GM19023 (cell line): ENCODE results near the gene PFDN2.
"Not testable (repeated sequence)": the region's sequence is repeated elsewhere in the genome, so short reads cannot be mapped to it uniquely, and the experiment has no call there.

Experiments
- ATAC-seq: cut with Tn5 transposase; IDR thresholded peaks from one replicate; pipeline ENCODE4 v1.9.1; 2021; ENCODE audit warnings: mild to moderate bottlenecking, moderate library complexity; ENCODE audit not compliant: unreplicated experiment

The PFDN2 gene

DNA sequence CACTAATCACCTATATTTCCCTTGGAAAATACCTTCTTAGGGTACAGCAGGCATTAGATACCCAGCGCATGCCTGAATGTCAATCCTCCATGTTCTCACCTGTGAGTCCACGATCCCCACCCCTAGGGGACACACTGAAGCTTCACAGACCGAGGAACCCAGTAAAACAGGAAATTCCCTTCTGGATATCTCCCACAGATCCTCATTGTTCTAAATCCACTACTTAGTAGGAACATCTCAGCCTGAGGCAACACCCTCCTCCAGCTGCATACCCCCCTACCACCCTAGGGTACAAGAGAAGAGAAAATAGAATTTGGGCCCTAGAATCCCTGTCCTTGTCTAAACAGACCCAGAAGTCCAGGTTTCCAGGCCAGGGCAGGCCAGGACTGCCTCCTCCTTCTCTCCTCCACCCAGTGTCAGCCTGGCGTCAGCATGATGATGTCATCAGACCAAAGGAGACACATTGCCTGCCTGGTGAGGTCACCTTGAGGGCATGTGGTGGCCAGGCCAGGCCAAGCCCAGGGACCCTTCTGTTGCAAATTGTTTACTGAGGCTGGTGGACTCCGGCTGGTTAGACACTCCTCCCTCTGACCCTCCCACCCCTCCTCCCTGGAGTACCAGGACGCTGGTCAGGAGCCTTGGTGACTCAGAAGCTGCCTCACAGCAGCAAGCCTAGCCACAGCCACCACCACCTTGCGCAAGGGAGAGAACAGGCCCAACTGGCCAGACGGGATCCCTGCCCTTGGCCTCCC lies 34.7 kb downstream of the PFDN2 start:
- ATAC-seq = no peak

DNA sequence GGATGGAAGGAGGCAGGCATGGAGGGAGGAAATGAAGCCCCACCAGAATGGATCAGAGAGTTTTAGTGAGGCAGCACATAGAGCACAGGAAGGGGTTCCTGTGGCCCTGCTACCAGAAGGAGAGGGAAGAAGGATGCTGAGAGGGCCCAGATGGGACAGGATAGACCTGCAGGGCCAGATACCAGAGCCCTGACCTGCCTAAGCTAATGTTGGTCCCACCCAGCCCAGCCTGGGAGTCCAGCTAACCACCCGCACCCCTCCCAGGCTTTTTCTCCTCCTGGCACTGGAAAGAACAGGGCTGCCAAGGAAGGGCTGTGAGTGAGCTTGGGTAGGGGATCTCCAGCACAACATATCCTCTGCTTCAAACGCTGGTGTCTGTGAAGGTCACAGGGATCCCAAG lies 35.4 kb downstream of the PFDN2 start:
- no peak for ATAC-seq

DNA sequence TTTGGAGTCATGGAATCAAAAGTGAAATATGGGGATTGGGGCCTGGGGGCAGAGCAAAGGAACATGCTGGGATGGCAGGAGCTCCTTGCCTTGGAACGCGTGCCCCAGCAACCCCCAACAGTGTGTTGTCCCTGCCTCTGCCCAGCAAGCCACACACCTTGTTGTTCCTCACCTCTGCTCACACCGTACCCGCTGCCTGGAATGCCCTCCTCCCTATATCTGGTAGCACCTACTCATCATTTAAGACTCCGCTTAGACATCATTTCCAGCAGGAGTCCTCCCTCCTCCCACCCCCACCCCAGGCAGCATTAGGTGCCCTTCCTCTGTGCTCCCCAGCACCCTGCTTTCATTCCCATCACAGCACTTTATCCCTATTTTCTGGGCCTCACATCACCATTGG lies 36.3 kb downstream of the PFDN2 start:
- no peak for ATAC-seq

DNA sequence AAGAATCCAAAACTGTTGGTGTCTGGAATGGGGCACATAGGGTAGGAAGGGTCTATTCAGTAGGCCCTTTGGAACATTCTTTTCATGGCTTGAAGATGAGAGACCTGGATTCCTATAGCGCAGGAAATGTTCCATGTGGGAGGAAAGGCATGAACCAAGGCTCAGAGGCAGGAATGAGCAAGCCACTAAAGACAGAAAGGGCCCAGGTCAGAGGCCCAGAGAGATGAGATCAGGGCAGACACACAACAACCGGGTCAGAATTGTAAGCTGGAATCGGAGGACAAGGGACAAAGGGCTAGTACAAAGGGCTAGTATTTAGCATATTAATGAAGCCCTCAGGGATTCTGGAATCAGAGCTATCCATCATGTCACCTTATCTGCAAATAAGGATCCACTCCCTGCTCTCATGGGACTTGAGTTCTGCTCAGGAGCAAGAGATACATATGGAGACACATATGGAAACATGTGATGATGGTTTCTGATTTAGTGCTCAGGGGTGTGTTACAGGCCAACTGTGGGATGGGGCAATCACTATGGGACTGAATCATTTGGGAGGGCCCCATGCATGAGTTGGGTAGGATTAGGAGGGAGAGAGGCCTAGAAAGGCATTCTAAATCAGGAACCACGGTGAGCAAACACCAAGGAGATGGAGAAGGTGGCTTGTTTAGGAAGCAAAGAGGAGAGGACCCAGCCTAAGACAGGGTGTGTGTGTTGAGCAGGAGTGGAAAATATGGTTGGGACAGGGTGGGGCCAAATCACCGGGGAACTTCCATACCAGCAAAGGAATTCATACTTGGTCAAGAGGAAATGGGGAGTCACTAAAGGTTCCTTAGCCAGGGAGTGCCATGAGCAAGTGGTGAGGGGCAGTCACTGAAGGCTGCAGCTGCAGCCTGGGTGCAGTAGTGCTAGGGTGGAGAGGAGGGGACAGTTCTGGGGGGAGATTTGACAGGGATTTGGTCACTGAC lies 37.1 kb downstream of the PFDN2 start:
- ATAC-seq = no peak

DNA sequence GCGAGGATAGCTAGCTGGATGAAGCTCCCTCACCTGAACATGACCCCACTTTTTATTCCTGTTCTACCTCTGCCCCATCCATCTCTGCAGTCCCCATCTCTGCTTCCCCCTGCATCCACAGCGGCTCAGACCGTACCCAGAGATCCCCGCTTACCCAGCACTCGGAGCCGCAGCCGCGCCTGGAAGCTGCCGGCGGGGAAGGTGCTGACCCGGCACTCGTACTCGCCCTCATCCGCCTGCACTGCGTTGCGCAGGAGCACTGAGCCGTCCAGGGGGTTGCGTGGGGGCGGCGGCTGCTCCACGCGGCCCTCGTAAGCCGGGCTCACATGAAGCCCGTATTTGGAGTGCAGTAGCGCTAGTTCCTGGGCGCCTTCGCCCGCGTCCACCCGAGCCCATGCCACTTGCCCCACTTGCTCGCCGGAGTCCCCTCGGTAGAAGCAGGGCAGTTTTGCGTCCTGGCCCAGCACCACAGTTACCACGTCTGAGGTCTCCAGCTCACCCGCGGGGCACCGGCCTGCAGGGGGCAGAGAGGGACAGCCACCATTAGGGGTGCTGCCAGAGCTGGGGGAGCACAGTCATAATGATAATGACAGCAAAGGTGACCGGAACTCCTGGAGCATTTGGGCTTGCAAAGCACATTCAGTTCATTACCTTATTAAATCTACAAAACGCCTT lies 38.3 kb downstream of the PFDN2 start:
- no peak for ATAC-seq

DNA sequence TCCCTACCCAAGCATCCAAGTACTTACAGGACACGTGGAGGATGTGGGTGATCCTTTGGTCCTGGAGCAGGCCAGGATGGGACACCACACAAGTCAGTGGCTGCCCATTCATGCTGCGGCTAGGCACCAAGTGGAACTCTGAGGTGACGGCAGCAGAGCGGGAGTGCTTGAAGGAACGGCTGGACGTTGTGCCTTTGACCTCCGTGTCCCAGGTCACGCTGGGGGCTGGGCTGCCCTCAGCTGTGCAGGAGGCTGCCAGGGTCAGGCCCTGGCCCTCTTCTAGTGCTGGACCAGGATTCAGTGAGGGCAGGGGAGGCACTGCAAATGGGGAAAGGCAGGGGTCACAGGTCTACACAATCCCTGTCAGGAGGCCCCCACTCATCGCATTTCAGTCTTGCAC lies 40.4 kb downstream of the PFDN2 start:
- ATAC-seq = no peak

DNA sequence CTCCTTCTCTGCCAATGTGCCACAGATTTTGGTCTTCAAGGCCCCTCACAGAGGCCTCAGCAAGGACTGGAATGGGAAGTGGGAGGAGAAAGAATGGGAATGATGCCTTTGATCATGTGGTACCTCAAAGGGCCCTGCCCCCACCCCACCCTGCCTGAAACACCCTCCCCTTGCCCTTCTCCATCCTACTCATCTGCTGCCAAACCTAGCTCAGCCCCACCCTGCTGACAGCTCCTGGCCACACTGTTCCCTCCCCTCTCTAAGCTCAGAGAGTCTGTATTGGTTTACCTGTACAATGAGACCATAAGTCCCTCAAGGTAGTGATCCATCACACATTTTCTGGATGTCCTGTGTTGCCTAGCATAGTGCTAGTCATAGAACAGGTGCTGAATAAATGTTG lies 41.4 kb downstream of the PFDN2 start:
- no peak for ATAC-seq

DNA sequence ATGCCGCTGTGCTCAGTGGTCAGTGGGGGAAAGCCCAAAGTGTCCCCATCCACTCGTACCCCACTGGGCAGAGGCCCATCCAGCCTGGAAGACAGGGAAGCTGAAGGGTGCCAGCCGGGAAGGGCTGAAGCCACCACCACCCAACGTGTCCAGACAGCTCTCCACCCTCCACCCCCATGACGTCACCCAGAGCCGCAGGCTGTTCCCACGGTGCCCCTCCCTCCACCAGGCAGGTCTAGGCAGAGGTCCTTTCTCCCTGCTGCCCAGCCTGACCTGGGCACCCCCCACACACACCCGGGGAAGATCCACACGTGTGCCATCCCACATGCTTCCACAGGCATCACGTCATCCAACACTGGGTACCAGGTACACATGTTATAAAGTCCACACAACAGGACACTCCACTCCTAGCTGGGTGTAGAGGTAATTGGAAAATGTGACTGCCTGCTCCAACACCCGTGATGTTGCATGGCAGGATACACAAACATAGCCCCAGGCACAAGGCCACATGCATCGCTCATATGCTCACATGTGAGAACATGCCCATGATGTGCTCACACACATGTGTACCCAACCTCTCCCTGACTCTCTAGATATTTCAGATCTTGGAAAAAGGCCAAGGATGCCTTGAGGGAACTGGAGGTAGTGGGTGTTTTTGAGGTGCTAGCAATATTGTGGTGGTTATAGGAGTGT lies 43.0 kb downstream of the PFDN2 start:
- no peak for ATAC-seq

DNA sequence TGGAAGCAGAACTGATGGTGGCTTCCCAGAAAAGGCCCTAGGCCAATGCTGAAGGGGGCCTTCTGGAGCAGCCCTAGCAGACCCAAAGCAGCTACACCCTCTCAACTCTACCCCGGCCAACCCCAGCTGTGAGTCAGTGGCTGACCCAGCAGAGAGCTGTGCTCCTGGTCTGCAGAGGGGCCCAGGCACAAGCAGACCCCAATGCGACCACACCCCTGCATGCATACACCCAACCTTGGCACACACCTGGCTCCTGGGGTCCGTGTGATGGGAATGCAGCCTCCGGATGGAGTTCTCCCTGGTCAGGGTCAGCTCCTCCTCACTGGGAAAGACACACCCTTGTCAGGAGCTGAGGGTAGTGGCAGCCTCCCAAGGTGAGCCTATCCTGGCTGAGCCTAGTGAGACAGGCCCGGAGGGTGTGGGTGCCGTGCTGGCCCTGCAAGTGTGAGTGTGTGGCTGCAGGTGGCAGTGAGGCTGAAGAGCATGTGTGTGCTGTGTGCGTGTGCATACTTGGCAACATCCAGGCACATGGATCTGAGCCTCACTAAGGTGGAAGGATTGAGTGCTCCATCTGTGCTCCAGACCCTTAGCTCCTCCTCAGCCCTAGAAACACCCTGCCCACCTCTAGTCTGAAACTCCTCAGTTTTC lies 44.2 kb downstream of the PFDN2 start:
- ATAC-seq = no peak

DNA sequence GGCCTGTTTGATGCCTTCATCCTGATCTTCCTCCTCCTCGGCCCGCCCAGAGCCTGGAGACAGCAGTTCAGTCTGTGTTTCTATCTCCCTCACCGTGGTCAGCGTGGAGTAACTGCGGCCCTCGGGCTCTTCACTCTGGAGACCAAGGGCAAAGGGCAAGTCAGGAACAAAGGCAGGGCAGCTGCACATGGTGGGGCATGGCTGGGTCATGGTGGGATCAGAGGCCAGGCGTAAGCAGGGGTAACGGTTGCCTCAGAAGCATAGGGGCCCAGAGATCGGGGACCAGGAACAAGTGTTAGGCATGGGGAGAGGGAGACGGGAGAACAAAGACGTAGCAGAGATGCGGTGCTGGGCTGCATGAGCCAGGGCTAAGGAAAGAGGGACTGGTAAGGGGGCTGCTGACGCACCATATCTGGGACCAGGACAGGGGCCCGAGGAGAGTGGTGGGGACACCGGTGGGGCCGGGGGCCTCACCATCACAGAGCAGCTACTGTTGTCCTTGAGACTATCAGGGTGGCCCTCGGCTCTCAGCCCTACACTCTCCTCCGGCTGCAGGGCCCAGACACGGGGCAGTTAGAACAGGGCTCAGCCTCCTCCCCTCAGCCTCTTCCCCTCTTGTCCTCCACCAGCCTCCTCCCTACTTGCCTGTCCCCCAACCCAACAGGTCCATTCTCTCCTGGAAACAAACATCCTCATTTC lies 44.9 kb downstream of the PFDN2 start:
- ATAC-seq = no peak

DNA sequence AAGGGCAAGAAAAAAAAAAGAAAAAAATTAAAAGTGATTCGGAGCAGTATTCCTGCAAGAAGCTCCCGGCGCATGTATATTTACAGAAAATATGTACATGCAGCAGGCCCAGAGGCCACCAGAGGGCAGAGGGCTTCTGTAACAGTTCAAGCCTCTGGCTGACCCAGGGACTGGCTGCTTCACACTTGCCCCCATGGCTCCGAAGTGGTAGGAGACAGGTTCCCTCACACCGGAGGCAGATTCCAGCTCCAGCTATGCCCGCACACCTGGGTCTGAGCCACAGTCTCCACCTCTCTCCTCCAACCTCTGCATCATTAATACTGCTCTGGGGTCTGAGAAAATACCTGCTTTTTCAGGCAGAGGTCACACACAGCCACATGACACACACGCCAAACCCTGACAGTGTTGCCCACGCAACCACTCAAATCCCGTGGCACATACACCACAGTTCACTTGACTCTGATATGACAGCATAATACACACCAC lies 45.9 kb downstream of the PFDN2 start:
- ATAC-seq = no peak

DNA sequence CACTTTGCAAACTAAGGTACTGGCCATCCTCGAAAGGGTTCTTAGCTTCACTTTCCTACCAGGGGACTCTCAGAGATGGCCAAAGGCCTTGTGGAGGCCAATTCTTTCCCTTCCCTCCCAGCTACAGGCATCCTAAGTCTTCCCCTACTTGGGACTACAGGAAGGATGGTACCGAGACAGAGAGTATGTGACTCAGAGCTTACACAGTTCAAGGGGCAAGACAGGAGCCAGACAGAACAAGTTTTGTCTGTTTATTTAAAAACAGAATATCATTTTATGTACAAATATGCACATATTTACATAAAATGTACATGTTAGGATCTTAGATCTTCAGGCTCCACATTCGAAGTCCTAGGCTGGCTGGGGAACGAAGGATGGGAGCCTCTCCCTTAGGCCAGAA lies 47.1 kb downstream of the PFDN2 start:
- ATAC-seq = no peak

DNA sequence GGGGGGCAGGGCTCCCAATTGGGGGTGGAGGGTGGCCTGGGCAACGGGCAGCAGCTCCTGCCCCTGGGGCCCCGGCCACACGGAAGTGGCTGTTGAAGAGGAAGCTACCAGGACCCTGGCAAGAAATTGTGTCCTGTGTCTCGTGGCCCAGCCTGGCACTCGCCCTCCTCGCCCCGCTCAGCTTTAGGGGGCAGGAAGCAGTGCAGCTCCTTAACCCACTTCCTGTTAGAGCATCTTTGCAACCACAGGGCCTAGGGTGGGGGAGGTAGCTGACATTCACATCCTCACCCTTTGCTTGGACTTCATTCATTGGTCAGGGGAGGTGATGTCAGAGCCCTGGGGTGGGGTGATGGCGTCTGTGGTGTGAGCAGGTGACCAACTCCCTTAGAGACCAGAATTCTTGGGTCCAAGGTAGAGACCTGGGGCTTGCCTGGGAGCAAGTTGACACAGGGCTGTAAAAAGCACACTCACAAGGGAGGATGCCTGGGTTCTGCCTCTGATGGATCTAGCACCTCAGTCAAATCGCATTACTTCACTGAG lies 48.0 kb downstream of the PFDN2 start, which contains the start of gene ARHGAP30:
ARHGAP30 (minus strand) TSS at position 161 of the 540 bp plus-strand sequence. CDS start 267 bp downstream, outside the sequence.
- ATAC-seq = peak; percentile 85

DNA sequence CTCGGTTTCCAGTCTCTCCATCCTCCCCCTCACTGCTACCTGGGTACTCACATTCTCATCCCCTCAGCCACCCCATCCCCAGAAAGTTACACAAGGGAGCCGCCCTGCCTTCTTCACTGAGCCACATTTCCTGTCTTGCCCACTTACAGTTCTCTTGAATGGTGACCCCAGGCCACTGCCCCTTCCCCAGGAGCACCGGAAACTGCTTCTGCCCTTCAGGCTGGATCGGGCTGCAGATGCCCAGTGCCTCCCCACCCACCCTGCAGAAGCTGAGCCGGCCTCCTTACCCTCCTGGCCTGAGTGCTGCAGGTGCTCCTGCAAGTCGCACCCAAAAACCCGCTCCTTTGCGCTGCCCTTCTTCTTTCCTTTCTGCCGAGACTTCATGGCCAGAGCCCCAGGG lies 48.6 kb downstream of the PFDN2 start:
- peak; percentile 9 for ATAC-seq

DNA sequence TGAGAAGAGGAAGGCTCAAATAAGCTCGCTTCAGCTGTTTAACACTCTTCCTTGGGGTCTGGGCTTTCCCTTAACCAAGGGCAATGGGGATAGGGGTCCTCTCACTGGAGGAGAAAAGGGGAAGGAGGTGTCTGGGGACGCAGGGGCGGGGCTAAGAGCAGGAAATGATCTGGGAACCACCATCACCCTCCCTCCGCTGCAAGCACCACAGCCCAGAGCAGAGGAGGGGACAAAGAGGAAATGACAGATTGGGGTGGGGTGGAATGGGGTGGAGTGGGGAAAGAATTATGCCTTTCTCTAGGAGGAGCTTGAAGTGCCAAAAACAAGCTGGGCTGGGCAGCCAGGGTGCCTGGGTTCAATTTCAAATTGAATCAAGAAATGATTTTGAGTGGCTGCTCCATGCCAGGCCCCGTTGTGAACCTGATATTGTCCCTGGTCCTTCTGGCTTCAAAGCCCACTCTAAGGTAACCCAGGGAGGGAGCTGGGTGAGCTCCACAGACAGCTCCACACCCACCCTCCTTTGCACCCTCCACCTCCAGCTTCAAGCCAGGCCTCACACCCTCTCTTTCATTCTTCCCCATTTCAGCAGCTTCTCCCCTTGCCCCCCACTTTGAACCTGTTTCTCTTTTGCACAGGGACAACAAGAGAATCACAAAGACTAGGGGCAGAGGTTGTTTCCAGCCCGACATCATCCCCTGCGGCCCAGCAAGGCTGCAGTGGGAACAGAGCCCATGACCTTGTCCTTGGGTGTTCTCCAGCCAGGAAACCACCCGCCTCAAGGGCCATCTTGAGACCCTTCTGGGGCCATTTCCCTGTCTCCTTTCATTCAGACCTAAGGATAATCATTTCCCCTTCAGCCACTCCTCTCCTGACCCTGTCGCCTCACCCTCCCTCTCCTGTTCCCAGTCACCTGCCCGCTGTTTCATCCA lies 49.3 kb downstream of the PFDN2 start:
- peak; percentile 49 for ATAC-seq

DNA sequence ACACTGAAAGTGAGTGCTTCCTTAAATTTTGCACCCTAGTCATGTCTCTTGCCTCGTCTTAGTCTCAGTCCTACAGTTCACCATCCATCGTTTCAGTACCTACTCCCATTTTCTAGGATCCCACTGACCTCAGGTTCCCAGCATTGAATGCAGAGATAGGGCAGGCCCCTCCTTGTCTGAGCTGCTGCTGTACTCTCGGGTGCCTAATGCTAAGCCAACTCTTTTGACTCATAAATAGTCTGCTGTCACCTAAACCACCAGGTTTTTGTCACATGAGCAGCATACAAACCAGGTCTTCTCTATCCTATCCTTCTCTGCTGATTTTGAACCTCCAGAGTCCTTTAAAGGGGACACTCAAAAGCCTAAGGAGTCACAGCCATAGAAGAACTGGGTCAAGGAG lies 51.1 kb downstream of the PFDN2 start:
- no peak for ATAC-seq

DNA sequence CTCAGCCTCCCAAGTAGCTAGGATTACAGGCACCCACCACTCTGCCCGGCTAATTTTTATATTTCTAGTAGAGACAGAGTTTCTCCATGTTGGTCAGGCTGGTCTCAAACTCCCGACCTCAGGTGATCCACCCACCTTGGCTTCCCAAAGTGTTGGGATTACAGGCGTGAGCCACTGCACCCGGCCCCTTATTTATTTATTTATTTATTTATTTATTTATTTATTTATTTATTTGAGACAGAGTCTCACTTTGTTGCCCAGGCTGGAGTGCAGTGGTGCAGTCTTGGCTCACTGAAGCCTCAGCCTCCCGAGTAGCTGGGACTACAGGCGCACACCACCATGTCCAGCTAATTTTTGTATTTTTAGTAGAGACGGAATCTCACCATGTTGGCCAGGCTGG lies 52.2 kb downstream of the PFDN2 start:
- not testable (repeated sequence) for ATAC-seq

DNA sequence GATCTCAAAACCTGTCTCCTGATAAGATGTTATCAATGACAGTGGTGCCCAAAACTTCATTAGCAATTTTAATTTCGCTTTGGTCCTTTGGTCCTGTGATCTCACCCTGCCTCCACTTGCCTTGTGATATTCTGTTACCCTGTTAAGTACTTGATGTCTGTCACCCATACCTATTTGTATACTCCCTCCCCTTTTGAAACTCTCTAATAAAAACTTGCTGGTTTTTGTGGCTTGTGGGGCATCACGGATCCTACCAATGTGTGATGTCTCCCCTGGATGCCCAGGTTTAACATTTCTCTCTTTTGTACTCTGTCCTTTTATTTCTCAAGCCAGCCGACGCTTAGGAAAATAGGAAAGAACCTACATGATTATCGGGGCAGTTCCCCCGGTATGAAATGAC lies 53.9 kb downstream of the PFDN2 start:
- not testable (repeated sequence) for ATAC-seq
